Mesothelial cell of epicardium (in vitro differentiated cells): ENCODE results near the gene RUSC2. TPM values are rescaled to one million over a fixed set of nuclear protein-coding genes. Genes with fewer than 3 reads are reported as not detected.

ENCODE experiments used
- DNase-seq, 2 experiments: peaks; one replicate each; pipeline ENCODE4 v3.0.0; 2021; ENCODE audit warnings: low spot score in 2 of 2; ENCODE audit not compliant: unreplicated experiment in 2 of 2
- H3K27ac Mint-ChIP-seq: 2 replicates; pipeline ENCODE4 v1.8.0; 2021; ENCODE audit warnings: mixed read lengths
- H3K27me3 Mint-ChIP-seq: 2 replicates; pipeline ENCODE4 v1.8.0; 2021; ENCODE audit warnings: low read depth, mixed read lengths
- H3K36me3 Mint-ChIP-seq: 2 replicates; pipeline ENCODE4 v1.8.0; 2021; ENCODE audit warnings: mixed read lengths
- H3K4me1 Mint-ChIP-seq: 2 replicates; pipeline ENCODE4 v1.8.0; 2021; ENCODE audit warnings: mixed read lengths
- H3K4me3 Mint-ChIP-seq: 2 replicates; pipeline ENCODE4 v1.8.0; 2021; ENCODE audit warnings: mild to moderate bottlenecking, moderate library complexity, mixed read lengths
- H3K9me3 Mint-ChIP-seq: 2 replicates; pipeline ENCODE4 v1.8.0; 2021; ENCODE audit warnings: mixed read lengths
- total RNA-seq: library from RNA; stranded (reverse); gene quantifications from 3 replicates; pipeline ENCODE4 v1.2.1, GENCODE V29; 2021
- TF ChIP-seq, protein P1 (sequence below): fragments of 200-600 bp; sonication (generic); IDR thresholded peaks from one replicate; pipeline ENCODE4 v1.5.0; 2021; ENCODE audit warnings: antibody characterized with exemption; ENCODE audit not compliant: unreplicated experiment

The RUSC2 gene
- total RNA-seq, 1 donor from 2014 or later = 33.5 TPM

DNA sequence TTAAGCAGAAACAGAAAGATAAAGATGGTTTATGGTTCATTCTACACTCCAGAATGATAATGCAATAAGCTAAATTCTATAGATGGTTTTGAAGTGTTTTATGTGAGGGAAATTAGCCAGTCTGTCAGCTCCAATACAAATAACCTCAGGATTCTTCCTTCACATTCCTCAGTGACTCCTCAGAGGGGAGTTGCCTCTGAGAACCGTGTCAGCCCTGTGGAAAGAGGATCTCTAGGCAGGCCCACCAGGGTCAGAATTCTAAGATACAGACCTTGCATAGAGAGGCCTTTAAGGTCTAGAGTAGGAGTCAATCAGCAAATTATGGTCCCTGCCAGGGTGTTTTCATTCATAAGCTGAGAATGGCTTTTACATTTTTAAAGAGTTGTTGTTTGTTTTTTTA is 26.6 kb downstream of the RUSC2 start:
- H3K9me3 Mint-ChIP-seq = no peaks in the 10 kb centered on the region
- peak overlapping the region; percentile 90 for H3K27ac Mint-ChIP-seq
- peaks cover 56% of the 10 kb centered on the region for H3K4me1 Mint-ChIP-seq
- no peak overlapping the region for H3K4me3 Mint-ChIP-seq
- TF ChIP-seq, protein P1, sequence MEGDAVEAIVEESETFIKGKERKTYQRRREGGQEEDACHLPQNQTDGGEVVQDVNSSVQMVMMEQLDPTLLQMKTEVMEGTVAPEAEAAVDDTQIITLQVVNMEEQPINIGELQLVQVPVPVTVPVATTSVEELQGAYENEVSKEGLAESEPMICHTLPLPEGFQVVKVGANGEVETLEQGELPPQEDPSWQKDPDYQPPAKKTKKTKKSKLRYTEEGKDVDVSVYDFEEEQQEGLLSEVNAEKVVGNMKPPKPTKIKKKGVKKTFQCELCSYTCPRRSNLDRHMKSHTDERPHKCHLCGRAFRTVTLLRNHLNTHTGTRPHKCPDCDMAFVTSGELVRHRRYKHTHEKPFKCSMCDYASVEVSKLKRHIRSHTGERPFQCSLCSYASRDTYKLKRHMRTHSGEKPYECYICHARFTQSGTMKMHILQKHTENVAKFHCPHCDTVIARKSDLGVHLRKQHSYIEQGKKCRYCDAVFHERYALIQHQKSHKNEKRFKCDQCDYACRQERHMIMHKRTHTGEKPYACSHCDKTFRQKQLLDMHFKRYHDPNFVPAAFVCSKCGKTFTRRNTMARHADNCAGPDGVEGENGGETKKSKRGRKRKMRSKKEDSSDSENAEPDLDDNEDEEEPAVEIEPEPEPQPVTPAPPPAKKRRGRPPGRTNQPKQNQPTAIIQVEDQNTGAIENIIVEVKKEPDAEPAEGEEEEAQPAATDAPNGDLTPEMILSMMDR = no peak
- no peaks in the 10 kb centered on the region for H3K36me3 Mint-ChIP-seq
- H3K27me3 Mint-ChIP-seq = no peaks in the 10 kb centered on the region
- DNase-seq = no peak

DNA sequence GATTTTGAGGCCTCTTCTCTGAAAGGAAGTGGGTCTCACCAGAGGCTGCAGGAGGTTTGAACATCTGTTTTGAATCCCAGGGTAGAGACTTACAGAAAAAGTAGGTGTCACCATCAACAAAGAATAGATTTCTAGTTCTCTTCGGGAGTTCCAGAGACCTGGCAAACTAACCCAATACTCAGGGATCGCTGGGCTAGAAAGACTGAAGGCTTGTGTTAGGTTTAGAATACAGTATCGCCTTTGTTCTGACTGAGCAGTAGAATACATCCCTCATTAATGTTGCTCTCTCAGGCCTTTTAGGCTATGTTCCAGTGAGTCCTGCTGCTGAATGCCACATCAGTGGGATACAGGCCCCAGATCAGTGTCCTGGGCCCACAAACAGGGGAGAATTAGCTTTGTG is 27.2 kb downstream of the RUSC2 start:
- Mint-ChIP-seq H3K27ac (peak overlapping the region; percentile 100), H3K4me3 (no peak overlapping the region), H3K4me1 (peaks cover 63% of the 10 kb centered on the region), H3K27me3 (no peaks in the 10 kb centered on the region), H3K9me3 (no peaks in the 10 kb centered on the region), H3K36me3 (no peaks in the 10 kb centered on the region)
- TF ChIP-seq, protein P1 = no peak
- no peak for DNase-seq

DNA sequence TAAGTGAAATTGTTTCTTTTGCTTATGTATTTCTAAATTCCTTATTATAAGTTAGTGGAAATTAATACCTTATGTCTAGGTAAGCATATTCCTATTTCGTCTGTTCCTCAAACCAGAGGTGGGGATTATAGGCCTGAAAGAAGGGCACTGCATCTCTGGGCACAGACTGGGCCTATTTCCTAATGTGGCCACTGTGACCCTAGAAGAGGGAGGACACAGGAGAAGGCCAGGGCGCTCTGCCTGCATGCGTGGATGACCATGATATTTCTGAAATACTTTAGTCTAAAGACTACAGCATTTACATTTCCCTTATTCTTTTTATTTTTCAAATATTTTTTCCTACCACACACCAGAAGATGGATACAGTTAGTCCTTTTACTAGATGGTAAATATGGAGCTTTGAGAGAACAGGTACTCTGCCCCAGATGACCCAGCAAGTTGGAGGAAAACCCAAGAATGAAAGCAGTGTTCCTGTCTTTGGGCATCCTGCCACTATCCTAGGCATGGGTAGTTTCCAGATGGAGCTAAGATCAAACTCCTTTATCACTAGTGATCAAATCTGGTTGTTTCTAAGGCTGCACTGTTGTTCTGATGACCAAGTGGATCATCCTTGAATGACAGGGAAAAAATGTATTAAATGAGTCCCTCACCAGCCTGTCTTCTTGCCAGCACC is 27.8 kb downstream of the RUSC2 start:
- no peak for DNase-seq
- Mint-ChIP-seq H3K27ac (peak overlapping the region; percentile 100), H3K4me1 (peaks cover 69% of the 10 kb centered on the region), H3K9me3 (no peaks in the 10 kb centered on the region), H3K27me3 (no peaks in the 10 kb centered on the region), H3K4me3 (no peak overlapping the region), H3K36me3 (no peaks in the 10 kb centered on the region)
- TF ChIP-seq, protein P1 = no peak

DNA sequence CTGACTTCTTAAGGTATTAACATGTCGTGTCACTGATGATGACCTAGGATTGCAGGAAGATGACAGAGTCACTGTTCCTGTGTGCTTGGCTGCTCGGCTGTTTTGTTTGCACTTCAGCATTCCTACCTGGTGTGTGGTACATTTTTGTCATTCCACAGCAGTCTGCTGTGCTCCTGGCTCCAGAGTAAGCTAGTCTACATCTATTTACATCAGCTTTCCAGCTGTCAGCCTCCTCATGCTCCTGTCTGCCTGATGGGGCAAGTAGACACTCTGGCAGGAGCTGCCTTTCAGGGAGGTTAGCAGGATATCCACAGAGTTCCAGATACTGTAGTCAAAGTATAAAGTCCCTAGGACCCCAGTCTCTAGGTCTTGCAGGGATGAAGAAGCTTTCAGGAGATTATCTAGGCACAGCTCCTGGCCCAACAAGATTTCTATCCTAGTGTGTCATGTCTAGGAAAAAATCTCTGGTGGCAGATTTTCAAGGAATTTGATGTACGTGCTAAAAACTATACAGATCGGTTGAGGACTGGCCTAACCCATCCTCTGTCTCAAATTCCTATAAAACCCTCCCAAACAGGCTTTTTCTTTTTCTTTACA is 28.4 kb downstream of the RUSC2 start:
- H3K4me3 Mint-ChIP-seq = no peak overlapping the region
- TF ChIP-seq, protein P1 = no peak
- no peaks in the 10 kb centered on the region for H3K9me3 Mint-ChIP-seq
- peak overlapping the region; percentile 100 for H3K27ac Mint-ChIP-seq
- H3K27me3 Mint-ChIP-seq = no peaks in the 10 kb centered on the region
- no peak for DNase-seq
- H3K36me3 Mint-ChIP-seq = no peaks in the 10 kb centered on the region
- peaks cover 71% of the 10 kb centered on the region for H3K4me1 Mint-ChIP-seq

DNA sequence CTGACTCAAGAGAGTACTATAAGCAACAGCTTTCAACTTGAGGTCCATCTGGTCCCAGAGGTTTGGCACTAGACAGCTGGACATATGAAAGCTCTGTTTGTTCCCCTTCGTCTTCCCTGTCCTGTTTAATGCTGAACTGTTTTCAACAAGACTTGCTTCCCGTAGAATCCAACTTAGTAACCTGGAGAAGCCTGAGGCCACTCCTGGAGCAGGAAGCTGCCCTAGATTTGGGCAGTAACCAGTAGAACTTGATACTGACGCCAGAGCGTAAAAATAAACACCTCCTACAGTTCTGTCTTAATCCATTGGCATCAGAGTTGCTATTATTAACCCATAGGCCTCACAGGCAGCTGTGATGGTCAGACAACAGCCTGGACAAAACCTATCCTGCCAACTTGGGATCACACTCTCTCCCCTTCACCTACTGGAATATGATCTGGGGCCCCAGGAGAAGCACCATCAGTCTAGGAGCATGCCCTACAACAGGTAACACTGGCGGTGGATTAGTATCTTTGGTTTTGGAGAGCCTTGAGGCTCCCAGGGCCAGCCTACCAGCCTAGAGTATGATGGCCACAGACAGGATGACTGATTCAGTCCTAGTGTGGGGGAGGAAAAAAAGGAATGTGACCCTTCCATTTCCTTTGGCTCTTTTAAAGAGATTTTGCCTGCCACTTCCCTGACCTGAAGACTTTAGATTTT is 29.2 kb downstream of the RUSC2 start:
- no peak overlapping the region for H3K4me3 Mint-ChIP-seq
- TF ChIP-seq, protein P1 = no peak
- peak overlapping the region; percentile 100 for H3K27ac Mint-ChIP-seq
- no peak for DNase-seq
- H3K4me1 Mint-ChIP-seq = peaks cover 71% of the 10 kb centered on the region
- no peaks in the 10 kb centered on the region for H3K27me3 Mint-ChIP-seq
- no peaks in the 10 kb centered on the region for H3K36me3 Mint-ChIP-seq
- no peaks in the 10 kb centered on the region for H3K9me3 Mint-ChIP-seq
